ENCODE measurements around the gene SUGP1. TPM values are rescaled to one million over a fixed set of nuclear protein-coding genes. Genes with fewer than 3 reads are reported as not detected.

SUGP1 gene
- polyA plus RNA-seq, 1 of the 3 experiments (the other 2 are of a cell fraction) = 43.2 TPM

DNA sequence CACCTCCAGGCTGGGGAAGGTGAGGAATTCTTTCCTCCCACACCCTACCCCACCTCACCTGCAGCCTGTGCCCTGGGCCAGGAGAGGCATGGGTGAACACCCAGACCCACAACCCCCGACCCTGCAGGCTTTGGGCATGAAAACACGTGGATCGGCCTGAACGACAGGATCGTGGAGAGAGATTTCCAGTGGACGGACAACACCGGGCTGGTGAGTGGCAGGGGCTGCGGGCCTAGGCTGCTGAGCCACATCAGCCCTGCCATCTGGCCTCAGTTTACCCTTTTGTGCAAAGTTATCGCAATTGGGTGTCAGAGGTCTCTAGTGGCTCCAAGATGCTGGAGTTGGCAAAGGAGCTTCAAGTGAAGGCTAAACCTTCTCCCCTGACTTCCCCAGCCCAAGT is 79.8 kb downstream of the SUGP1 start:
- Histone ChIP-seq H3K9ac (no peak overlapping the region), H3K27ac (ENCODE audit: low read depth in 2 of 2, low read length in 1 of 2) (no peak overlapping the region), H3K9me2 (no peaks in the 10 kb centered on the region), H4K20me1 (ENCODE audit: insufficient read depth) (no peaks in the 10 kb centered on the region), H3K9me3 (no peaks in the 10 kb centered on the region), H3F3A (replicated peaks; ENCODE audit: insufficient read depth) (no peaks in the 10 kb centered on the region), H3K4me2 (no peak overlapping the region), H3K4me3 (ENCODE audit: low read depth in 2 of 2, low read length in 1 of 2) (no peak overlapping the region), H3K27me3 (ENCODE audit: insufficient read depth) (no peaks in the 10 kb centered on the region), H3K4me1 (ENCODE audit: control insufficient read depth in 1 of 2, insufficient read depth in 2 of 2, low read depth in 1 of 2, low read length in 1 of 2) (no peaks in the 10 kb centered on the region), H3K79me2 (ENCODE audit: insufficient read depth) (no peaks in the 10 kb centered on the region), H3K36me3 (replicated peaks in 1 of 2; ENCODE audit: control insufficient read depth in 1 of 2, insufficient read depth in 2 of 2, low read length in 1 of 2) (no peaks in the 10 kb centered on the region), H2AFZ (ENCODE audit: low read depth) (no peak overlapping the region)
- ChIA-PET CTCF (interaction anchor here (2.0 kb wide), 1 partner anchor 66 kb away, joined by 4 read pairs; no protein-coding TSS in a partner anchor), POLR2A (no interaction called here)
- DNase-seq = no peak
- 73% methylated on average over 8 of the region's 9 CpGs for WGBS (ENCODE audit: low lambda C conversion rate)
- no peak for TF ChIP-seq NRF1 (IDR thresholded peaks at IDR 0.05; ENCODE audit: low read depth, low read length)
- no peak for TF ChIP-seq FOXJ3 (CRISPR knock-in tag; IDR thresholded peaks at IDR 0.05)
- TF ChIP-seq MXI1 (IDR thresholded peaks at IDR 0.05; ENCODE audit: low read depth, low read length) = no peak
- TF ChIP-seq POLR2AphosphoS5 (IDR thresholded peaks at IDR 0.05; ENCODE audit: low read depth, low read length) = no peak
- TF ChIP-seq RFX5 (IDR thresholded peaks at IDR 0.05; ENCODE audit: low read length) = no peak
- TF ChIP-seq, protein P1, sequence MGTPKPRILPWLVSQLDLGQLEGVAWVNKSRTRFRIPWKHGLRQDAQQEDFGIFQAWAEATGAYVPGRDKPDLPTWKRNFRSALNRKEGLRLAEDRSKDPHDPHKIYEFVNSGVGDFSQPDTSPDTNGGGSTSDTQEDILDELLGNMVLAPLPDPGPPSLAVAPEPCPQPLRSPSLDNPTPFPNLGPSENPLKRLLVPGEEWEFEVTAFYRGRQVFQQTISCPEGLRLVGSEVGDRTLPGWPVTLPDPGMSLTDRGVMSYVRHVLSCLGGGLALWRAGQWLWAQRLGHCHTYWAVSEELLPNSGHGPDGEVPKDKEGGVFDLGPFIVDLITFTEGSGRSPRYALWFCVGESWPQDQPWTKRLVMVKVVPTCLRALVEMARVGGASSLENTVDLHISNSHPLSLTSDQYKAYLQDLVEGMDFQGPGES (IDR thresholded peaks at IDR 0.05; ENCODE audit: low read depth, low read length) = no peak
- TF ChIP-seq JUND (IDR thresholded peaks at IDR 0.05) = no peak
- no peak for TF ChIP-seq FOSL2 (IDR thresholded peaks at IDR 0.05; ENCODE audit: borderline replicate concordance, low read depth)
- no peak for TF ChIP-seq TAF1 (IDR thresholded peaks at IDR 0.05; ENCODE audit: borderline replicate concordance, low read depth, low read length)
- no peak for TF ChIP-seq GABPA (IDR thresholded peaks at IDR 0.05; ENCODE audit: low read depth)
- TF ChIP-seq CHD2 (IDR thresholded peaks at IDR 0.05; ENCODE audit: low read length, partially characterized antibody) = no peak
- TF ChIP-seq, protein P2, sequence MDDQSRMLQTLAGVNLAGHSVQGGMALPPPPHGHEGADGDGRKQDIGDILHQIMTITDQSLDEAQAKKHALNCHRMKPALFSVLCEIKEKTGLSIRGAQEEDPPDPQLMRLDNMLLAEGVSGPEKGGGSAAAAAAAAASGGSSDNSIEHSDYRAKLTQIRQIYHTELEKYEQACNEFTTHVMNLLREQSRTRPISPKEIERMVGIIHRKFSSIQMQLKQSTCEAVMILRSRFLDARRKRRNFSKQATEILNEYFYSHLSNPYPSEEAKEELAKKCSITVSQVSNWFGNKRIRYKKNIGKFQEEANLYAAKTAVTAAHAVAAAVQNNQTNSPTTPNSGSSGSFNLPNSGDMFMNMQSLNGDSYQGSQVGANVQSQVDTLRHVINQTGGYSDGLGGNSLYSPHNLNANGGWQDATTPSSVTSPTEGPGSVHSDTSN (IDR thresholded peaks at IDR 0.05) = no peak
- TF ChIP-seq GATA2 (CRISPR knock-in tag; IDR thresholded peaks at IDR 0.05) = no peak
- TF ChIP-seq ELF1 (IDR thresholded peaks at IDR 0.05) = no peak

DNA sequence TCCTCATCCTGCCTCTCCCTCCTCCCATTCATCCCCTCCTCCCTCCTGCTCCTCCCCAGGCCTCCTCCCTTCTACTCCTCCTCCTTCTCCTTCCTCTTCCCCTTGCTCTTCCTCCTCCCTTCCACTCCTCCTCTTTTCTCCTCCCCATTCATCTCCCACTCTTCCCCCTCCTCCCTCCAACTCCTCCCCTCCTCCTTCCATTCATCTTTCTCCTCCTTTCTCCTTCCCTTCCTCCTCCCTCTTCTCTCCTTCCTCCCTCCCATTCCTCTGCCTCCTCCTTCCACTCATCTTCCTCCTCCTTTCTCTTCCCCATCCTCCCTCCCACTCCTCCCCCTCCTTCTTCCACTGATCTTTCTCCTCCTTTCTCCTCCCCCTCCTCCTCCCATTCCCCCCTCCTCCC is 80.6 kb downstream of the SUGP1 start:
- Histone ChIP-seq H3K4me2 (no peak overlapping the region), H3K36me3 (replicated peaks in 1 of 2; ENCODE audit: control insufficient read depth in 1 of 2, insufficient read depth in 2 of 2, low read length in 1 of 2) (no peaks in the 10 kb centered on the region), H3K27me3 (ENCODE audit: insufficient read depth) (no peaks in the 10 kb centered on the region), H3K4me1 (ENCODE audit: control insufficient read depth in 1 of 2, insufficient read depth in 2 of 2, low read depth in 1 of 2, low read length in 1 of 2) (no peaks in the 10 kb centered on the region), H3K27ac (ENCODE audit: low read depth in 2 of 2, low read length in 1 of 2) (no peak overlapping the region), H3F3A (replicated peaks; ENCODE audit: insufficient read depth) (no peaks in the 10 kb centered on the region), H3K4me3 (ENCODE audit: low read depth in 2 of 2, low read length in 1 of 2) (no peak overlapping the region), H4K20me1 (ENCODE audit: insufficient read depth) (no peaks in the 10 kb centered on the region), H2AFZ (ENCODE audit: low read depth) (no peak overlapping the region), H3K9me2 (no peaks in the 10 kb centered on the region), H3K9ac (no peak overlapping the region), H3K9me3 (peaks cover 2% of the 10 kb centered on the region; the same call in 1 of the 2 replicates), H3K79me2 (ENCODE audit: insufficient read depth) (no peaks in the 10 kb centered on the region)
- ChIA-PET CTCF (interaction anchor here (0.6 kb wide), 1 partner anchor 10 kb away, joined by 3 read pairs; no protein-coding TSS in a partner anchor), POLR2A (no interaction called here)
- DNase-seq = no peak
- TF ChIP-seq REST (IDR thresholded peaks at IDR 0.05; ENCODE audit: low read depth, low read length) (no peak), POLR2AphosphoS5 (IDR thresholded peaks at IDR 0.05; ENCODE audit: low read depth, low read length) (no peak), NRF1 (IDR thresholded peaks at IDR 0.05; ENCODE audit: low read depth, low read length) (no peak), GABPA (IDR thresholded peaks at IDR 0.05; ENCODE audit: low read depth) (no peak), RFX5 (IDR thresholded peaks at IDR 0.05; ENCODE audit: low read length) (no peak), RAD21 (IDR thresholded peaks at IDR 0.05; ENCODE audit: low read length) (no peak), TAF1 (IDR thresholded peaks at IDR 0.05; ENCODE audit: borderline replicate concordance, low read depth, low read length) (no peak), JUND (IDR thresholded peaks at IDR 0.05) (no peak), EZH2phosphoT487 (IDR thresholded peaks at IDR 0.05; ENCODE audit: borderline replicate concordance, low read depth) (no peak), RCOR1 (IDR thresholded peaks at IDR 0.05; ENCODE audit: low read length) (no peak), FOSL2 (IDR thresholded peaks at IDR 0.05; ENCODE audit: borderline replicate concordance, low read depth) (no peak), SMC3 (IDR thresholded peaks at IDR 0.05; ENCODE audit: low read depth, low read length) (no peak), RXRA (IDR thresholded peaks at IDR 0.05; ENCODE audit: borderline replicate concordance, low read depth) (no peak), MXI1 (IDR thresholded peaks at IDR 0.05; ENCODE audit: low read depth, low read length) (no peak)
- TF ChIP-seq, protein P3, sequence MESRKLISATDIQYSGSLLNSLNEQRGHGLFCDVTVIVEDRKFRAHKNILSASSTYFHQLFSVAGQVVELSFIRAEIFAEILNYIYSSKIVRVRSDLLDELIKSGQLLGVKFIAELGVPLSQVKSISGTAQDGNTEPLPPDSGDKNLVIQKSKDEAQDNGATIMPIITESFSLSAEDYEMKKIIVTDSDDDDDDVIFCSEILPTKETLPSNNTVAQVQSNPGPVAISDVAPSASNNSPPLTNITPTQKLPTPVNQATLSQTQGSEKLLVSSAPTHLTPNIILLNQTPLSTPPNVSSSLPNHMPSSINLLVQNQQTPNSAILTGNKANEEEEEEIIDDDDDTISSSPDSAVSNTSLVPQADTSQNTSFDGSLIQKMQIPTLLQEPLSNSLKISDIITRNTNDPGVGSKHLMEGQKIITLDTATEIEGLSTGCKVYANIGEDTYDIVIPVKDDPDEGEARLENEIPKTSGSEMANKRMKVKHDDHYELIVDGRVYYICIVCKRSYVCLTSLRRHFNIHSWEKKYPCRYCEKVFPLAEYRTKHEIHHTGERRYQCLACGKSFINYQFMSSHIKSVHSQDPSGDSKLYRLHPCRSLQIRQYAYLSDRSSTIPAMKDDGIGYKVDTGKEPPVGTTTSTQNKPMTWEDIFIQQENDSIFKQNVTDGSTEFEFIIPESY (IDR thresholded peaks at IDR 0.05; ENCODE audit: borderline replicate concordance, low read depth) = no peak
